NCI-H1417 treated with DMSO at 0.1 percent for 48 hours (cell line): Measurements from ENCODE around the gene WWTR1.

Experiments
- DNase-seq: peaks from one replicate; lab custom pipeline; 2025; lab: John Stamatoyannopoulos, UW

The WWTR1 gene

DNA sequence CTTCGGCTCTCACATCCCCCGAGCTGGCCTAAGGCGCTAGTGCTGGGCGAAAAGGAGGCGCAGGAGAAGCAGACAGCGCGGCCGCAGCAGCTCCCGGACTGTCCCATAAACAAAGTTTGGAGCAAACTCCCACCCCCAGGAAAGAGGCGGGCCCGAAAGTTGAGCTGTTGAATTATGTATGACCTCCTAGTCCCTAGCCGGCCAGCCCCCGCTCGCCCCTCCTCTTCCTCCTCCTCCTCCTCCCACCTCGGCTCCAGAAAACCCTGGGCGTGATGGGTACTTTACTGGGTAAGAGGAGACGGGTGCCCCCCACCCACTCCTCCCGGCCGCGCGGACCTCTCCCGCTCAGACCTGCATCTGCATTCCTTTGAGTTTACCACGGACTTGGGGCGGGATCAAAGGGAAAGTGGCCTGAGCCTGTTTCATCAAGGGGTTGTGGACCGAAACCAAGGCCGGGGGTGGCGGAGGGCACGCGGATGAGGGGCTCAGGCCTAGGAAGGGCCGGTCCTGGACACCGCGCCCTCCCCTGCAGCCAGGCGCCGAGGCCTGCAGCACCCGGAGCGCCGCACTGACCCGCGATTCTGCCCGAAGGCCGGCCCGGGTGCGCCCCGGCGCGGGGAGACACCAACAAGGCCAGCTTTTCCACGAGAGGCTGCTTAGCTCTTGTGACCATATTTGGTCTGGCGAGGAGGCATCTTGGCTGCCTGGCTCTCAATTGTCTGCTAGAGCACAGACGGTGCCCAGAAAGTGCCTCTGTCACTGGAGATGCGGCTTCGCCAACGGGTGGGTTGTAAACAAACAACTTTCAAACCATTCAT, at the start of gene WWTR1:
Gene WWTR1, minus strand, starts transcription at position 100 of the 818 bp plus-strand sequence. CDS start 719 bp downstream, outside the sequence.
- DNase-seq = no peak

DNA sequence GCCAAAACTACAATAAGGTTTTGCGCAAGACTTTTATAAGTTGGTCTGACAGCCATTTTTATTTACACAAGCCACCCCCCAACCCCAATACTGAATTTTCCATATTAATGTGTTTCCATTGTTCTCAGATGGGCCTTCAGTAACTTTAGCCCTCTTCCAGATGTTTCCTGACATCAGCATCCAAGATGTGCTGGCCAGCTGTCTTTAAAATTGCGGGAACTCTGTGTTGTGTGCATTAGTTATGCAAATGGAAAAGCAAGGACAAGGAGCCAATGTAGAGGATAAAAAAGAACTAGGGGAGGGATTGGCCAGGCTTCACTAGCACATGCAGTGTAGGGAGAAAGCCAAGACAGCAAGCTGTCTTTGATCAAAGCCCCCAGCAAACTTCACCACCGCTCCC, 49.1 kb upstream of the WWTR1 start:
- DNase-seq = no peak

DNA sequence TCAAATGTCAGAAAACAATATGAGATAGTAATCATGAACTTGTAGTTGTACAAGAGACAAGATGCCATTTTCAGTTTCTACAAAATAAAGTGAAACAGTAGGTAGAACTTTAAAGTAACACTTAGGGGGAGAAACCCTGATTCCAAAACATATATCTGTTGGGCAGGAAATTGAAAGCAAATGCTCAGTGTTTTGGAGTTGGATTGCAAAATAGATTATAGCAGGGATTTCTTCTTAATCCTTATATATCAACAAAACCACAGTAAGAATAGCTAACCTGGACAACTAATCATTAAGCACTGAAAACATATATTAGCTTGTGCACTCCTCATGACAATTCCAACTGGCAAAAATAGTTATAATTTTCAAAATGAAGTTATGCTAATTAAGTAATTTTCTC, 47.6 kb upstream of the WWTR1 start:
- no peak for DNase-seq

DNA sequence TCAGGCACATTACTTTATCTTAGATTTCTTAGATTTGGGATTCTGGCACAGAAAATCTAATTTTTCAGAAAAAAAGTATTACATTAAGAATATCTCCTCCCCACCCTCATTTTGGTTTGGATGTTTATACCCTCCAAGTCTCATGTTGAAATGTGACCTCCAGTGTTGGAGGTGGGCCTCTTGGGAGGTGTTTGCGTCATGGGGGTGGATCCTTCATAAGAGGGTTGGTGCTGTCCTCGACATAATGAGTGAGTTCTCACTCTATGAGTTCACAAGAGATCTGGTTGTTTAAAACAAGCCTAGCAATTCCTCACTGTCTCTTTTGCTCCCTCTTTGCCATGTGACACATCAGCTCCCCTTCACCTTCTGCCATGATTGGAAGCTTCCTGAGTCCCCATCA, 45.6 kb upstream of the WWTR1 start:
- DNase-seq = no peak

DNA sequence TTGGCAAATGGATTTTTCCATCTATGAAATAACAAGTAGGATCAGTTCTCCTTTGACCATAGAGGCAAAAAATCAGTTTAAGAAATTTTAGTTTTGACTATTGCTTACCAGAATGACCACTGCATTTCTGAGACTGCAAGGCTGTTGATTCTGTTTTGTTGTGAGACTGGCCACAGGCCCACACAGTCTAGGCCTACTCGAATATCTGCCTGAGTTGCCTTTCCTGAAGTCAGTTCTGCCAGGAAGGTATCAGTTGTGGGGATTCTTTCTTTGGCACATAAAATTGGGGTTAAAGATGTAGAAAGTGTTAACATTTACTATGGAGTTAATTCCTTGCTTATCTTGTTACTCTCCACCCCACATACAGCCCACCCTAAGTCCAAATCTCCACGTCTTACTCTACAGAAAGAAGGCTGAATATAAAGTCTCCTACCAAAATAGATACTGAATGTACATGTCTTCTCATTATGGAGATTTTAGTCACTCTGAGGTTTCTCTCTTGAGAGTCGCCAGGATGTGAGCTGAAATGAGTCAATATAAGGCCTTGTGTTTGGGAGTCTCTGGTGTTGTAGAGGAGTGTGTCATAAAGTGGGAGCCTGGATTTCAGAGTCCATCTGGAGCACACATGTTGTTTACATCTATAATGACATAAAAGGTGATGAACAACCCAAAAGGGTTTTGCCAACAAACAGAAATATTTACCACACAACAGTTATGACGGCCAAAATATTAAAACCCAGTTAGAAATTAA, 45.0 kb upstream of the WWTR1 start:
- no peak for DNase-seq

DNA sequence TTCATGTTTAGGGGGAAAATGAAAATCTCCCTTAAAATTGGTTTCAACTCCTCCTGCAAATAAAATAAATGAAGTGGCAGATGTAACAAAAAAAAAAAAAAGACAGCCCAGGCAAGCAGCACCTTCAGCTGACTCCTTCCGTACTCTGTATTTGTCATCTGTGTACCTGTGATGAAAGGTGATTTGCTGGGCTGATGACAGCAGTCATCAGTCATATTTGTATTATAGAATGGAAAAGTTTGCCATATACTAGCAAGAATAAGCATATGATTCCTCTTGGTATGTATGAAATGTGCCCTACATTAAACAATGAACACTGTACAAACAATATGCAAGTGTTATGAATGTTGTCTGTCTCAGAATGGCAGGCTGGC, 44.1 kb upstream of the WWTR1 start:
- DNase-seq = no peak

DNA sequence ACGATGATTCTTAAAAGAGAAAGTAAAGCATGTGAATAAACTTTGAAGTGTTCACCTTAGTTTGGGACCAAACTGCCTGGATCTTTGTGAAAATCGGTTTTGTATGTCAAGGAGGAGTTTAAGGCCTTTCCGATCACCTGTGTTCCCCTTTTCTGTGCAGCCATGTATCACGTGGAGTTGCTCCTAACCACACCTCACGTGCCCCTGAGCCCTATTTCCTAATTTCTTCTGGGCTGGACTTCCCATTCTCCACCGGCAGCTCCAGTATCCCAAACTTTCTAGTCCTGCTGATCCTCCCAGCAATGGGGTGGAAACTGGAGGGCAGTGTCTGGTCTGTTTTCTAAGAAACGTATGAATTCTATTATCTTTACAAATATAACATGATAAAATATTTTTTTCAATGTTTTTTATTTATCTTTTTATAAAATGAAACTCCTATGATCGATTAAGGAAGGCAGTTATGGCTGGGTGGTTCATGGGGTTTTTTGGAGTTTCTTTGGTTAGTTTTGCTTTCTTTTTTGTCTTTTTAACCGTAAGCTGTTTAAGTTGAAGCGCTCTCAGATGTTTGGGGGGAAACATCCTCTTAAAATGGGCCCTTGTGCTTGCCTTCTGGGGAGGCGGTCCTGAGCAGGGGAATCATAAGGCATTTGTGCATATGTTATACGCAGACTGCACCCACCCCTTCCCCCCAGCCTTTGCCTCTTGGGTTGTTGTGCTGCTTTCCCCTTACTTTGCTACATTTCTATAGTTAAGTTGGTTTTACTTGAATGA, 43.6 kb upstream of the WWTR1 start:
- DNase-seq = no peak

DNA sequence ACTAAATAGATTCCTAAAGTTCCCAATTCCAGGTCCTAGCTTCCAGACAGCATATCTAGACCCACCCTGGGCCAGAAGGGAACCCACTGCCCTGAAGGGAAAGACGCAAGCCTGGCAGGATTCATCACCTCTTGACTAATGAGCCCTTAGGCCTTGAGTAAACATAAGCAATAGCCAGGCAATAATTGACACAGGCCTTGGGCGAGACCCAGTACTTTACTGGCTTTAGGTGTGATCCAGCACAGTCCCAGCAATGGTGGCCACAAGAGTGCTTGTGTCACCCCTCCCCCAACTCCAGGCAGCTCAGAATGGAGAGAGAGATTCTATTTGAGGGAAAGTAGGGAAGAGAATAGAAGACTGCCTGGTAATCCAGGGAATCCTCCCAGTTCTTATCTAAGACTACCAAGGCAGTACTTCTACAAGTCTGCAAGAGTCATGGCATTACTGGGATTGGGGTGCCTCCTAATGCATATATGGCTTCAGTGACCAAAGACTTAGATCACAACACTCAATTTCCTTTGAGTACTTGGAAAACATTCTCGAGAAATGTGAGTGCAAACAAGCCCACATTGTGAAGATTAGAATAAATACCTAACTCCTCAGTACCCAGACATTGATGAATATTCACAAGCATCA, 30.4 kb upstream of the WWTR1 start:
- no peak for DNase-seq

DNA sequence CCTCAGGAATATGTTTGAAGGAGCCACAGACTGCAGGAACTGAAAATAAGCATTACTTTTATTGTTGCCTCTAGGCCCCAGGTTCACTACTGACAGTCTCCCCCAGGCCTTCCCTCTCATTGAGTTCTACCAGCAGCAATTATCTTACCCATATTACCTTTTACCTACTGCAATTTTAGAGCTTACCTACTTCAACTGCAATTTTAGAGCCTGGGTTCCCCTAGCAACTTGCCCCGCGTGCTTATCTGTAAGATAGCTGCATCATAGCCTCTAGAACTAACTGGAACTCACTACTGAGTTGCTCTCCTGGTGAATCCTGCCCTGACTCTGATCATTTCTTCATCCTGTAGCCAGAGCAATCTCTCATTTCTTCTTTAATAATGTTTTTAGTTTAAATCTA, 29.2 kb upstream of the WWTR1 start:
- no peak for DNase-seq

DNA sequence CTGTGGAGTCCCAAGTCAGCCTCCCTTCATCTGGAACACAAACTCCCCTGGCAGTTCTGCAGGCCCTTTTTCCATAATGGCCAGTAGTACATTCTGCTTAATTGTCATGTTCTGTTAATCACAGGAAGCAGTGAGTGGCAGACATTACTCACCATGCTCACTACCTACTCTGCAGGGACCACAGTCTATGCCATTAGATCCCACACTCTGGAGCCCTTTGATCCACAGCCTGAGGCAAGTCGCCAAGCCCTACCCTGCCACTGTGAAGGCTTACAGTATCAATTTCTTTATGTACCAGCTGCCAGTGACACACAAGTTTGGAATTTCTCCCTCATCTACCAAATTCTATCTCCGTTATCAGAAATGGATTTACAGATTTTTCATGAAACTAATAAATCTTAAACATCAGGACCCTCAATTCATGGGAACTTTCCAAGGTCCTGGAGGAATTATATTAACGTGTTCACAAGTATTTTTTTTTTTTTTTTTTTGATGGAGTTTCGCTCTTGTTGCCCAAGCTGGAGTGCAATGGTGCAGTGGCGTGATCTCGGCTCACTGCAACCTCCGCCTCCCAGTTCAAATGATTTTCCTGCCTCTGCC, 20.6 kb upstream of the WWTR1 start:
- no peak for DNase-seq

DNA sequence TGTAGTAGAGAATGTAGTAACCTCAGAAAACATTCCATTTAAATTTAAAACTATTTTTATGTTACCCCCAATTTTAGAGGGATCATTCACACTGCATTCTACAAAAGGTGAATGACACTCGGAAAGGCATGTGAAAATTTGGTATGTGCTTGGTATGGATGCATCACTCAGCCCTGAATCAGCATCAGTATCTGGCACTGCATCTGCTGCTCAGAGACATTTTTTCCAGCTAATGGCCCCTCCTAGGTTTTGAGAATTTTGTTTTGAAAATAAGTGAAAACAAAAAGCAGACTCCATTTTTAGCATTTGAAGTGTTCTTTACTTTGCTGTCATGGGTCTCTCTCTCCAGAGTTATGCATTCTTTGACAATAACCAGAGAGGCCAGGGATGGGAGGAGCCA, 15.6 kb upstream of the WWTR1 start:
- DNase-seq = no peak

DNA sequence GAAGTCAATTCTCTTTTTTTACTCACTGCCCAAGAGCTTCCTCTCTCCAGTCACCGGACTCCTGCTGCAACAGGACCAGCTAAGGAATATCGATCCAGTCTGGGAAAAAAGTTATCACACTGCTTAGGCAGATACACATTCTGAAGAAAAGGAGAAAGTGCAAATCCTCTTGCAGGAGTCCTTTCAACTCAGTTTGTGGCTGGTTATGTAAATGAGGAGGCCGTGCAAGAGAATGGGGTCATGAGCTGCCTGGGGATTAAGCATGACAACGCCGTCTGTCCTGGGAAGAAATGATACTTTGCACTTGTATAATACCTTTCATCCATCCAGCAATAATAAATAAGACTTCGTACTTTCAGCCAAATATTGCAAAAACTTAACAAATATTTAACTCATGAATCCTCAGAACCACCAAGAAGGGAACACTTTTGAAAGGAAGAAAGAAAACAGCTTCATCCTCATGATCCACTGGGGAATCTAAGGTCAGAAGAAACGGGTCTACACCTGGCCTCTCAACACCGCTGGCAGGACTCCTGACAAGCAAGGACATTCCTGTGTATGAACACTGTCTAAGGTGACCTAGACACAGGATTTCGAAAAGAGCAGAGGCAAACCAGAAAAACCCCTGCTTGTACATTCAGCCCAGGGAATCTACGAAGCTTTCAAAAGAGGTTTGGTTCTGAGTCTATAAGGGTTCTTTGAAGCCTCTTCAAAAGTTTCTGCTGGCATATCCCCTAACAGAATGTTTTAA, 13.1 kb upstream of the WWTR1 start:
- DNase-seq = no peak

DNA sequence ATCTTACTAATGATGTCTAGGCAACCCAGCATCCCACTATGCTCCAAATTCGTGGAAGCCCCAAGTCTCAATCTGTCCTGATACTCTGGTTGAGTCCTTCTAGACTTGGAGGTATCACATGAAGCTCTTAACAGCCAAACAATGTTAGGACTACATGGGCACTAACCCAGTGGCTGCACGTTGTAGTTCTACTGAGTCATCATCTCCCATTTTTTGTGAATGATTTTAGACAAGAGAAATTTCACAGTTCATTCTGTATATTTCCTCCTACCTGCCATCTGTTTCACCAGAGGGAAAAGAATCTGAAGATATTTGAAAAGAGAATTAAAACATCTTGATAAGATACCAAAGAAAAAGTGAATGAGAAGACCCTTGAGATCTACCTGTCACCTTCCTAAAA, 9.8 kb upstream of the WWTR1 start:
- DNase-seq = no peak

DNA sequence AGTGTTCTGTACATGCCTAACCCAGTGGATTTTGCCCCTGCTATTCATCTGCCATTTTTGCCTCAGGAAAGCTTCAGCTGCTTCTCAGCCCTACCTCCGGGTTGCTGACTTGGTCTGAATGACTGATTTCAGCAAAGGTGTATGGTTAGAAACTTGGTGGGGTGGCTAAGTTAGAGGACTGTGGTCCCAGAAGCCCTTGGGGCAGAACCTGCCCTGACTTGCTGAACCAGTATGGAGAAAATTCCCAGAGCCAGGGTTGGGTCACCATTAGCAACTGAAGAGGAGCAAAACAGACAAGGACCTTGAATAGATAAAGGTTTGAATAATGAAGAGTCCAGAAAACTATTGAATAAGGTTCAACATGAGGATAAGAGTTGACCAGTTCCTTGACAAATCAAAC, 6.1 kb upstream of the WWTR1 start:
- no peak for DNase-seq

DNA sequence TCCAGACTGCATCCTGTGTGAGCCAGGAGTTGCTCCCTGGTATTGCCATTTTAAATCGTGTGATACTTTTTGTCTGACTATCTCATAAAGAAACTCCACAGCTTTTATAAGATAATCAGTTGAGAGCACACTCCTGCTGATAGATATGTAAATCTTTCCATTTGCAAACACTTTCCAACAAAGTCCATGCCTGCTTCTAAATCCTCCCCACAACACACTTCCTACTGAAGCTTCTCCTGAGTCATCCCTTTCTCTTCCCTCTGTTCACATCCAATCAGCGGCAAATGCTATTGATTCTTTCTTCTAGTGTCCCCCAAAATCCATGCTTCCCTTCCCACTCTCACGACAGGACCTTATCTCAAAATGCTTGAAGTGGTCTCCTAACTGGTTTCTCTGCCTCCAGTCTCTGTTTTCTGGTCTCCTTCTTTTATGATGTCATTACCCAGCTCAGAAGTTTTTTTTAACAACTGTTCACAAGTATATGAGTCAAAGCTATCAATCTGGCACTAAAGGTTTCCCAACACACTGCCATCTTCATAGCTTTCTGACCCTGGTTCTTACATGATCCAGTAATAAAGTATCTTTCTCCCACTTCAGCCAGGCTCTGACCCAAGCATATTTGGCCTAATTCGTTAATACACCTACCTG, 4.5 kb upstream of the WWTR1 start:
- DNase-seq = no peak

DNA sequence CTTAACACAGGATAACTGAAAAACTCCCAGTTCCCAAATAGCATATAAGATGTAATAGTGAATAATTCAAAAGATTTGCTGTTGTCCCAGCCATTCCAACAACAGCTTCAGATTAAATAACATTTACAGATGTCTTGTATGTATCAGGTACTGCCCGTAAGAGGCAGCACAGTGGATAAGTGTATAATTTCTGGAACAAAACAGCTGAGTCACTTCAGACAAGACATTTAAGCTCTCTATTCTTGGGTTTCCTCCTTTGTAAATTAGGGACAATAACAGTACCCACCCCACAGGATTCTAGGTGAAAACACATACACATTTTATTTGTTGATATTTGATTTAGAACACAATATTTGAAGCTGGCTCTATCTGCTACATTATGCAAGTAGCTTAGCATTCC, 2.6 kb upstream of the WWTR1 start:
- no peak for DNase-seq

DNA sequence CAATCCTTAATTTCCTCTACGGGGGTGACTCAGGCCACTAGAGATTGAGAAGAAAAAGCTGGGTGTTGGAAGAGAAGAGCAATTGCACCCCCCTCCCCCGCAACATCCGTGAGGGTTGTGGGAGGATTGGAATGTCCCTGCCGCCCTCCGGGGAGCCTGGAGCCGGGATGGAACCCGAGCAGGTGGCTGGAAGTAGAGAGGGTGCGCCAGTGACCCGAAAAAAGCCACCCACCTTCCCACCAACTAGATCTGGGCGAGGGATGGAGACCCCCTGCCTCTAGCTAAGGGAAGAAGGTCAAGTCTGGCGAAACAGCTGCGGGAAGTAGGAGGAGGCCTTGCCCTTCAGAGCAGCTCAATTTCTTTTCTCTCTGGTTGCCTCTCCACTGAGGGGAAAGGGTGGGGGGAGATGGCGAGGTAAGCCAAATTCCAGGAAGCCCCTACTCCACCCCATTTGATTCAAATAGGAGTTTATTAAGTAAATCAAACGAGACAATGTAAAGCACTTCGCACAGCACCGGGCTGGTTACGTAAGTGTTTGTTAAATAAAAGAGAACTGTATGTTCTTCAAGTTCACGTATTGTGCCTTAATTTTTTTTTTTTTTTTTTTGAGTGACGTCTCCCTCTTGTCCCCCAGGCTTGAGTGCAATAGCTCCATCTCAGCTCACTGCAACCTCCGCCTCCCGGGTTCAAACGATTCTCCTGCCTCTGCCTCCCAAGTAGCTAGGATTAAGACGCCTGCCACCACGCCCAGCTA, 1.1 kb upstream of the WWTR1 start:
- DNase-seq = no peak

DNA sequence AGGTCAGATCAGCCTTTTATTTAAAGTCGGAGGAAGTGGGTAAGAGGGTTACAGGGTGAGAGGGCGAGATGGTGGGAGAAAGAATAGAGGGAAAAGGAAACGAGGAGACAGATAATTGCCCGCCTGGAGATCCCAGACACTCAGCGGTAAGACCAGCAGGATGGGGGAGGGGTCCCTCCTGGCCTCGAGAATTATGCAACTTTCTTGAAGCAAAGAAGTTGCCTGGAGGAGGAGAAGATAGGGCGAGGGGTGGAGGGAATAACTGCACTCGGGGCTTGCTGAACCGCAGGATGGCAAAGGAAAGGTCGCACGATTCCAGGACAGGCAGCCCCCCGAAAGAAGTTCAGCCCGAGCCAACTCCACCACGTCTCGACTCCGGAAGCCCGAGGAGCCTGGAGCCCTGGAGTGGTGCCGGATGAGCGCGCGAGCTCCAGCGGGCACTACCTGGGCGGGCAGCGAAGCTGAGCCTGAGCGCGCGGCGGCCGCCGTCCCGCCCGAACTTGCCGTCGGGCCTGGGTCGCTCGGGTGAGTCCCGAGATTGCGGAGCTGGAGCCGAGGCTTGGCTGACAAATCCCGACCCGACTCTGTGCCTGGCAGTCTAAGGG, 402 bp downstream of the WWTR1 start:
- DNase-seq = no peak

DNA sequence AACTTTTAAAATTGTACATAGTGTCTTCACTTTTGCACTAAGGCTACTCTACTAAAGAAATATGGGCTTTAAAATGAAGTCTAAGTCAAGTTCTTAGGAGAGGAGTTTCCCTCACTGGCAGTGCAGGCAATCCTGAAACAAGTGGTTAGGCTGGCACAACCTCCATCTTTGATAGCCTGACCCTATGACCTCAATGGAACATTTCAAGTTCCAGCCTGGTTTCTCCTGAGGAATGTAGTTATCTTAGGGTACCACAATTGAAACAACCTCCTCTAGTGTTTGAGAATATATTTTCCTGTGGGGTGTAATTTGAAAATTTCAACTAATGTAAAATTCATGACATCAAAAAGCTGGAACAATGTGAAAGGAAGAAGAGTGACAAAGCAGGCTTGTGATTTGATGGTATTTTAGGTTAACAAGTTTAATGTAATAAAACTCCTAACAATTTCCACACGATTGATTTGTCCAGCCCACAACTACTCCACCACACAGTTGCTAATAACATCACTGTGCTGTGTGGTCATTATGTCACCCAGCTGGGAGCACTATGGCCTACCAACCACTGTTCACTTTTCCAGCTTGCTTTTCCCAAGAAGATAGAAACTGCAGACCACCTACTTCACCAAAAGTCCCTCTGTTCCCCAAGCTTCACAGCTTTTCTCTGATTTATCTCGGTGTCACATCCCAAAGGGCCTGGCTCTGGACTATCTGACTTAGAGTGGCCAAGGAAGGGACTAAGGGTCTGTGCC, 1.8 kb downstream of the WWTR1 start:
- DNase-seq = no peak
